Pancreas (tissue), 10 donors: ENCODE data around the gene RNF114. TPM values are rescaled to one million over a fixed set of nuclear protein-coding genes. Genes with fewer than 3 reads are reported as not detected.
A peak's percentile ranks its signal among the peaks of the same experiment; 100 is the strongest.

ENCODE experiments used
- ATAC-seq, 4 donors: fragments of 200-7000 bp; cut with Tn5 transposase; one replicate each; pipeline versions ENCODE4 v1.8.0 to v1.9.1; 2020; ENCODE audit warnings: mild to moderate bottlenecking in 4 of 4, moderate library complexity in 4 of 4
- DNase-seq, 6 donors: peaks; one replicate each; pipeline ENCODE4 v3.0.0-alpha.2; 2020
- FAIRE-seq: peaks from 2 replicates; lab custom pipeline; 2012; peaks lifted over from hg19 to GRCh38; lab: Jason Lieb, UNC
- H3K27ac ChIP-seq, 4 donors: fragments of 200-600 bp; sonication (generic); 1 replicate in 3 of 4; 2 replicates in 1 of 4; pipeline versions ENCODE4 v1.5.0 to v1.8.0; 2020
- H3K27me3 ChIP-seq, 4 donors: fragments of 200-600 bp; one replicate each; pipeline ENCODE4 v1.8.0; 2021
- H3K36me3 ChIP-seq, 3 donors: fragments of 200-600 bp; sonication (generic) in 1 of 3; one replicate each; pipeline versions ENCODE4 v1.5.0 to v1.8.0; 2020 to 2021
- H3K4me1 ChIP-seq, 3 donors: fragments of 200-600 bp; one replicate each; pipeline ENCODE4 v1.8.0; 2021
- H3K4me3 ChIP-seq, 4 donors: fragments of 200-600 bp; sonication (generic) in 2 of 4; one replicate each; pipeline versions ENCODE4 v1.5.0 to v1.8.0; 2020 to 2021
- H3K9me3 ChIP-seq, 4 donors: fragments of 200-600 bp; one replicate each; pipeline ENCODE4 v1.8.0; 2021
- CTCF ChIP-seq, 4 donors: fragments of 200-600 bp; sonication (generic) in 3 of 4; IDR thresholded peaks; one replicate each; pipeline versions ENCODE4 v1.5.0 to v1.8.0; 2021; ENCODE audit warnings: antibody characterized with exemption in 4 of 4
- WGBS, 2 donors: extraction: QIAGEN DNeasy Blood & Tissue Kit; methylation state at CpG; one replicate each; pipeline ENCODE4 v1.1.7; 2013; 5-methylcytosine and 5-hydroxymethylcytosine counted together
- intact Hi-C, 3 donors: fragments of 100-400 bp; cut with DNase I; formaldehyde crosslinking; loops; one replicate each; pipeline versions ENCODE4 v1.11.1 to v1.14.2; 2022
- polyA plus RNA-seq, 2 donors: library from polyadenylated mRNA; stranded (reverse); fragments of 200-250 nt; gene quantifications; one replicate each; pipeline ENCODE4 v1.2.3, GENCODE V29; 2013
- total RNA-seq, 6 donors: library from RNA; stranded (reverse); fragmentation: NEBNext Ultra II Directional in 4 of 6; extraction: Animal tissue kit (Norgen Biotek cat#: 25700) in 4 of 6; gene quantifications; one replicate each; pipeline versions ENCODE4 v1.2.1 to v1.2.4, GENCODE V29; 2021 to 2023
- donor health status: healthy with polysubstance abuse.
- donor health status: DM: no; HTN: no; CAD: no; lungs with moderate emphysema.
- donor health status: DM: no; HTN: no; CAD: no.
- donor health status: control.
- donor health status: control.
- donor health status: Bipolar disorder and iron deficiency.
- donor health status: DM: yes; HTN: yes; CAD: no.
- donor health status: DM: no; HTN: no; CAD: no.
- donor health status: DM: no; HTN: no; CAD: no.
- donor health status: DM: yes; HTN: yes; CAD: no.

Gene RNF114
- total and polyA plus RNA-seq, 8 donors: 33.3 to 61.9 (median 44.0) TPM

GRCh38 chr20:49925901-49926454, 10.2 kb upstream of the RNF114 start:
- no peaks in the 10 kb centered on the region for H3K4me1 ChIP-seq
- DNase-seq (no peak), ATAC-seq (no peak), FAIRE-seq (no peak)
- no peak for TF ChIP-seq CTCF (IDR thresholded peaks at IDR 0.05)
- no peaks in the 10 kb centered on the region for H3K9me3 ChIP-seq
- no peak overlapping the region for H3K27ac ChIP-seq
- intact Hi-C loops: no loop called here
- H3K27me3 ChIP-seq: no peaks in the 10 kb centered on the region
- WGBS, 2 donors: 69 to 82% methylated on average over 2 of the region's 2 CpGs
- no peaks in the 10 kb centered on the region for H3K36me3 ChIP-seq
- H3K4me3 ChIP-seq: no peak overlapping the region

- no peak overlapping the region for H3K4me3 ChIP-seq
- no peaks in the 10 kb centered on the region for H3K36me3 ChIP-seq
- FAIRE-seq (no peak), DNase-seq (peak; percentile 71 to 88 (median 82)), ATAC-seq (peak; percentile 88 to 98 (median 95))
- no peaks in the 10 kb centered on the region for H3K27me3 ChIP-seq
- no peaks in the 10 kb centered on the region for H3K9me3 ChIP-seq
- no peaks in the 10 kb centered on the region for H3K4me1 ChIP-seq
- no peak overlapping the region for H3K27ac ChIP-seq
- intact Hi-C loops: no loop called here
- WGBS, 2 donors: 10 to 11% methylated on average over 15 of the region's 15 CpGs
- peak; percentile 75 to 94 (median 87) for TF ChIP-seq CTCF (IDR thresholded peaks at IDR 0.05)
Measured at GRCh38 chr20:49928411-49929141, 7.6 kb upstream of the RNF114 start.

GRCh38 chr20:49929142-49929494, 7.1 kb upstream of the RNF114 start:
- ATAC-seq (no peak), FAIRE-seq (no peak)
- 25 to 26% methylated on average over 4 of the region's 4 CpGs for WGBS, 2 donors

GRCh38 chr20:49935746-49936152, 448 bp upstream of the RNF114 start:
- Histone ChIP-seq H3K4me1 (peaks cover 8 to 21% (median 13%) of the 10 kb centered on the region in 3 donors), H3K36me3 (no peaks in the 10 kb centered on the region), H3K27me3 (no peaks in the 10 kb centered on the region), H3K9me3 (no peaks in the 10 kb centered on the region), H3K4me3 (peak overlapping the region; percentile 86 to 99 (median 98)), H3K27ac (peak overlapping the region; percentile 82 to 90 (median 87))
- no peak for TF ChIP-seq CTCF (IDR thresholded peaks at IDR 0.05)
- 11 to 18% methylated on average over 20 to 21 of the region's 21 CpGs for WGBS, 2 donors
- DNase-seq (no peak), FAIRE-seq (no peak), ATAC-seq (peak; percentile 11 to 27 (median 22))
- intact Hi-C loops: no loop called here

More at GRCh38 chr20:49929142-49929494, 7.1 kb upstream of the RNF114 start:
- Histone ChIP-seq H3K27ac (no peak overlapping the region), H3K36me3 (no peaks in the 10 kb centered on the region), H3K4me3 (no peak overlapping the region), H3K4me1 (no peaks in the 10 kb centered on the region), H3K9me3 (no peaks in the 10 kb centered on the region), H3K27me3 (no peaks in the 10 kb centered on the region)
- DNase-seq: peak in 1 of 6 donors; percentile 6
- no peak for TF ChIP-seq CTCF (IDR thresholded peaks at IDR 0.05)
- intact Hi-C loops: no loop called here
